Measurements from ENCODE around the gene KHDC4.

KHDC4 gene

GRCh38 chr1:155920717-155921116, 13.5 kb downstream of the KHDC4 start:
- no peak overlapping the region for H3K27ac ChIP-seq
- TF ChIP-seq CTCF (conservative IDR thresholded peaks at IDR 0.05), result no peak

GRCh38 chr1:155919801-155920200, 14.4 kb downstream of the KHDC4 start:
- TF ChIP-seq CTCF (conservative IDR thresholded peaks at IDR 0.05), result no peak

GRCh38 chr1:155918660-155919059, 15.6 kb downstream of the KHDC4 start:
- no peak overlapping the region for H3K27ac ChIP-seq
- no peak for TF ChIP-seq CTCF (conservative IDR thresholded peaks at IDR 0.05)

More at GRCh38 chr1:155919801-155920200, 14.4 kb downstream of the KHDC4 start:
- no peak overlapping the region for H3K27ac ChIP-seq

GRCh38 chr1:155913969-155914757, 20.1 kb downstream of the KHDC4 start:
- no peak for TF ChIP-seq CTCF (conservative IDR thresholded peaks at IDR 0.05)
- no peak overlapping the region; the same call in 1 of the 2 replicates for H3K27ac ChIP-seq

GRCh38 chr1:155912056-155912536, 22.1 kb downstream of the KHDC4 start:
- TF ChIP-seq CTCF (conservative IDR thresholded peaks at IDR 0.05), result no peak
- peak overlapping the region; percentile 83 for H3K27ac ChIP-seq

- no peak; the same call in 1 of the 2 replicates for TF ChIP-seq CTCF (conservative IDR thresholded peaks at IDR 0.05)
- peak within 1 kb of the TSS; percentile 83 for H3K27ac ChIP-seq
Measured at GRCh38 chr1:155911156-155912055, 22.8 kb downstream of the KHDC4 start, which contains the start of gene RIT1. Gene RIT1, minus strand, starts transcription at chr1:155911349. Its CDS starts 588 bp downstream, at chr1:155910761.

GRCh38 chr1:155910621-155911121, 23.5 kb downstream of the KHDC4 start:
- peak overlapping the region; percentile 83 for H3K27ac ChIP-seq
- no peak for TF ChIP-seq CTCF (conservative IDR thresholded peaks at IDR 0.05)
